ENCODE results near the gene RNF145.
"Not testable (repeated sequence)": the region's sequence is repeated elsewhere in the genome, so short reads cannot be mapped to it uniquely, and the experiment has no call there.

Gene RNF145, protein sequence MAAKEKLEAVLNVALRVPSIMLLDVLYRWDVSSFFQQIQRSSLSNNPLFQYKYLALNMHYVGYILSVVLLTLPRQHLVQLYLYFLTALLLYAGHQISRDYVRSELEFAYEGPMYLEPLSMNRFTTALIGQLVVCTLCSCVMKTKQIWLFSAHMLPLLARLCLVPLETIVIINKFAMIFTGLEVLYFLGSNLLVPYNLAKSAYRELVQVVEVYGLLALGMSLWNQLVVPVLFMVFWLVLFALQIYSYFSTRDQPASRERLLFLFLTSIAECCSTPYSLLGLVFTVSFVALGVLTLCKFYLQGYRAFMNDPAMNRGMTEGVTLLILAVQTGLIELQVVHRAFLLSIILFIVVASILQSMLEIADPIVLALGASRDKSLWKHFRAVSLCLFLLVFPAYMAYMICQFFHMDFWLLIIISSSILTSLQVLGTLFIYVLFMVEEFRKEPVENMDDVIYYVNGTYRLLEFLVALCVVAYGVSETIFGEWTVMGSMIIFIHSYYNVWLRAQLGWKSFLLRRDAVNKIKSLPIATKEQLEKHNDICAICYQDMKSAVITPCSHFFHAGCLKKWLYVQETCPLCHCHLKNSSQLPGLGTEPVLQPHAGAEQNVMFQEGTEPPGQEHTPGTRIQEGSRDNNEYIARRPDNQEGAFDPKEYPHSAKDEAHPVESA

GRCh38 chr5:159209438-159210209, at the start of gene RNF145:
Gene RNF145 (minus strand): TSS chr5:159209553. CDS start chr5:159203617, 5,936 bp downstream.
- DNase-seq, result peak; percentile 97

- no peak for DNase-seq
These were observed 49.0 kb upstream of the RNF145 start for GRCh38 chr5:159258361-159258760.

DNA sequence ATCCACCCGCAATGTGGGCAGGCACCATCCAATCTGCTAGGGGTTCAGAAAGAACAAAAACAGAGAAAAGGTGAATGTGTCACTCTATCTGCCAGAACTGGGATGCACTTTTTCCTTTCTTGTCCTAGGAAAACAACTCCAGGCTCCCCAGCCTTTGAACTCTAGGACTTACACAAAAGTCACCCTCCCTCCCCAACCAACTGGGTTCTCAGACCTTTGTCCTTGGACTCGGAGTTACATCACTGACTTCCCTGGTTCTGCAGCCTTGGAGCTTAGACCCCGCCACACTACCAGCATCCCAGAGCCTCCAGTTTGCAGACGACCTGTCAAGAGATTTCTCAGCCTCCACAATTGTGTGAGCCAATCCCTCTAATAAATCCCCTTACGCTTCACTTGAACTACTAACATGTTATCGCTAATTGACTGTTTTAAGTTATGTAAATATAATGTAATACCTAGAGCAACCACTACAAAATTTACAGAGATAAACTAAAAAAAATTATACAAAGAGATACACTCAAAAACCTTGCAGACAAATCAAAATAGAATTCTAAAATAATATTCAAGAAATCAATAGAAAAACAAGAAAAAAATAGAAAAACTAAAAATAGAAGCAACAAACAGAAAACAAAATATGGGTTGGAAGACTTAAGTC, 48.4 kb upstream of the RNF145 start:
- DNase-seq, result no peak

- no peak for DNase-seq
These were observed 47.7 kb upstream of the RNF145 start for GRCh38 chr5:159257007-159257406.

DNA sequence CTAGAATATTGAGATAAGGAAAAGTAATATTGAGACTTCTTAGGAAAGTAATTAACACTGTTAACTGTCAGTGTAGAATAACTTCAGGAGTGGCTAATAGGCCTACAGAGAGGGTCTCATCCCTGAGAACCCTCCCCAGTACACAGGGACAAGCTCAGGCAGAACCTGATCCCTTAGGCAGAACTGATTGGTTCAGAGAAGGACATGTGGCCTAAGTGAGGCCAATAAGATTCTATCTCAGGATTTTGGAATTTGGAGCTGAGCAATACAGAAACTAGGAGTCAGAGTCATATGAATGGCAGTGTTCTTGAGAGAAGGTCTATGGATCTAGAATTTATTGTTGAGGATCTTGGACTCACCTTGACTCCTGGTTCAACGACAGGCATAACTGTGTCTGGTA, 42.8 kb upstream of the RNF145 start:
- no peak for DNase-seq

GRCh38 chr5:159249158-159249557, 39.8 kb upstream of the RNF145 start:
- no peak for DNase-seq

- DNase-seq, result no peak
These were observed 35.5 kb upstream of the RNF145 start for GRCh38 chr5:159244890-159245289.

DNA sequence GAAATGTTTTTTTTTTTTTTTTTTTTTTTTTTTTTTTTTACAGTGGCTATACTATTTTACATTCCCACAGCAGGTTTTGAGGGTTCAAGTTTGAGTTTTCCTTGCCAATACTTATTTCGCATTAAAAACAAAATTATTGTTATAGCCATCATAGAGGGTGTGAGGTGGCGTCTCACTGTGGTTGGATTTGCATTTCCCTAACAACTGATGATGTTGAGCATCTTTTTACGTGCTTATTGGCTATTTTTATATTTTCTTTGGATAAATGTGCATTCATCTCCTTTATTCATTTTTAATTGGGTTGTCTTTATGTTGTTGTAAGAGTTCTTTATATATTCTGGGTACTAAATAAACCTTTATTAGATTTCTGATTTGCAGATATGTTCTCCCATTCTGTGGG, 34.8 kb upstream of the RNF145 start:
- DNase-seq, result no peak

DNA sequence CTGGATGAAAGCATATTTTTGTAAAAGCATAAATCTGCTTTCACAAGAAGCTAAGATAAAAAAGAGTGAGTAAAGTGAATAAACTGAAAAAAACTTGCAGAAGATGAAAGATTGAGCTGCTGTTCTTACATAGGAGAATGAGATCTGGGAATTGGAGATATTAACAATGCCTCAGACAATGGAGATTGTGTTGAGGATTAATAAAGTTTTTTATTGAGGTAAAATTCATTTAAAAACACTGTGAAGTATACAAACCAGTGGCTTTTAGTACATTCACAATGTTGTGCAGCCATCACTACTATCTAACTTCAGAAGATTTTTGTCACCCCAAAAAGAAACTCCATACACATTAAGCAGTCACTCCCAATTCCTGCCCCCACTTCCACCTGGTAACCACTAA, 34.0 kb upstream of the RNF145 start:
- DNase-seq, result no peak

DNA sequence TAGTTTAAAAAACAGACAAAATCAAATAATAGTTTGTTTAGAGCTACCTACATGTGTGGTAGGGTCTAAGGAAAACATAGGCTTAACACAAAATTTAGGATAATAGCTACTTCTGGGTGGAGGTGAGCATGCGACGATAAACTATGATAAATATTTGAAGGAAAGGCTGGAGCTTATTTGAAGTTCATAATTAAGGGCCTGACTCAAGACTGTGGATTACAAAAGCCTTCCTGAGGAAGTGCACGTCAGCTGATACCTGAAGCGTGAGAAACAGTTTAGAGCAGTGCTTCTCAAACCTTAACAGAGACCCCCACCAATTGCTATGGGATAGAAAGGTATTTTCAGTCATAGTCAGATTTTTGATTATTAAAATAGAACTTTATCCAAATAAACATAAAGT, 33.3 kb upstream of the RNF145 start:
- no peak for DNase-seq

DNA sequence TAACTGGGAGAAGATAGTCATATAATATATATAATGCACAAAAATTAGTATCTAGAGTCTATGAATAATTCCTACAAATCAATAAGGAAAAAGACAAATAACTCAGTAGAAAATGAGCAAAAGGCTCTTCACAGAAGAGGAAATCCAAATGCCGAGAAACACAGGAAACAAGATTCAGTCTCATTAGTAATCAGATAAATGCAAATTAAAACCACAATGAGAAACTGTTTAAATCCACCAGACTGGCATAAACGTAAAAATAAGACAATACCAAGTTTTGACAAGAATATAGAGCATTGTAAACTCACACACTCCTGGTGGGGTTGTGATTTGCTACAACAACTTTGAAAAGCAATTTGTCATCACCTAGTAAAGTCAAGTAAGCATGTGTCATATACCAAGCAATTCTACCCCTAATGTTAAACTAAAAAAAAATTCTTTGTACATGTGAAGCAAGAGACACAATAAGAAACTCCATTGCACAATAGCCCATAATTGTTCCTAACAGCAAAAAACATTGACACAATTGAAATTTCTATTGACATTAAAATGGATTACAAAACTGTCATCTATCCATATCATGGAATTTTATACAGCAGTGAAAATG, 32.7 kb upstream of the RNF145 start:
- DNase-seq, result no peak

GRCh38 chr5:159240301-159240870, 31.0 kb upstream of the RNF145 start:
- no peak for DNase-seq

GRCh38 chr5:159235871-159236520, 26.6 kb upstream of the RNF145 start:
- not testable (repeated sequence) for DNase-seq

DNA sequence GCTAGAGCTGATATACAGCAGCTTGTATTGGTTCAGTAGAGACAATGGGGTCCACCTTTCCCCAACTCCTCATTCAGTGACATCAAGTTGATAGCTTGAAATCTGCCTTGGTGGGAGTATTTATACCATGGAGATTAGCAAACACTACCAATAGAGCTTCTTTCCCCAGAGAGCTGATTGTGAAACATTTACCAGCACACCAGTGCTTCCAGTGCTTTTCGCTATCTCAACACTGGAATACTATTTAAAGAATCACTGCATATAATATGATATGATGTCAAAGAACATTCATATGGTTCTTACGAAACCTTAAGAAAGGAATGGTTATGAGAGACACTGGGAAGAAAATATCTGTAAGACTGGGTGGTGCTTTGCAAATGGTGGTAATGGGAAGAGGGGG, 21.8 kb upstream of the RNF145 start:
- no peak for DNase-seq

DNA sequence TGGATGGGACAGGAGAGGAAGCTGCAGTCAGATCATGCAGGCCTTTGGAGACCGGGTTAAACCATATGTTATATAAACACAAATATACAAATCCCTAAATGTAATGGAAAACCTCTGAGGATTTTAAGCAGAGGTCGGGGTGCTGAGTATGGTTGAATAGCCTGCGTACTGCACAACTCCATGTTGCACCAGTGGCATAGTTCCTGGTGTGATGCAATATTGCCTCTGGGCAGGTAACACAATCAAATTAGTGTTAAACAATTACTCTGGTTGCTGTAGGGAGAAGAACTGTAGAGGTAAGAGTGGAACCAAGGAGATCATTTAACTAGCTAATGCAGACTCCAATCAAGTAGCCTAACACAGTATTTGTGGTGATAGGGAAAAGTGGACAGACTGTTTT, 21.3 kb upstream of the RNF145 start:
- DNase-seq, result no peak

GRCh38 chr5:159228097-159228496, 18.7 kb upstream of the RNF145 start:
- DNase-seq, result not testable (repeated sequence)

DNA sequence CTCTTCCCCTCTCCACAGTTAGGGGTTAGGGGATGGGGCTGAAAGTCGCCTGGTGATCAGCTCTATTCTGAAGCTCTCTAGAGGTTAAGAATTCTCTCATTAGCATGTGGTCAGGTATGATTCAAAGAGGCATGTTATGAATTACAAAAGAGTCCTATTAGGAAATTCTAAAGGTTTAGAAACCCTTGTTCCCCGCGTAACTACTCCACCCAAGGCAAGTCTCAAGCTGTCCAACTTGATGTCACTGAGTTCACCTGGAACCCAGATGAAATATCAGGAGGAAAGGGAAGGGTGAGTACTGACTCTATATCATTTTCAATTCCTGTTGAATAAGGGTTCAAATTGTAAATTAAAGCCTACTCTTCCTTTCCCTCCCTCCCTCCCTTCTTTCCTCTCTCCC, 18.1 kb upstream of the RNF145 start:
- no peak for DNase-seq

- DNase-seq, result no peak
These were observed 17.1 kb upstream of the RNF145 start for GRCh38 chr5:159226451-159226850.

GRCh38 chr5:159224471-159224870, 15.1 kb upstream of the RNF145 start:
- DNase-seq, result no peak

DNA sequence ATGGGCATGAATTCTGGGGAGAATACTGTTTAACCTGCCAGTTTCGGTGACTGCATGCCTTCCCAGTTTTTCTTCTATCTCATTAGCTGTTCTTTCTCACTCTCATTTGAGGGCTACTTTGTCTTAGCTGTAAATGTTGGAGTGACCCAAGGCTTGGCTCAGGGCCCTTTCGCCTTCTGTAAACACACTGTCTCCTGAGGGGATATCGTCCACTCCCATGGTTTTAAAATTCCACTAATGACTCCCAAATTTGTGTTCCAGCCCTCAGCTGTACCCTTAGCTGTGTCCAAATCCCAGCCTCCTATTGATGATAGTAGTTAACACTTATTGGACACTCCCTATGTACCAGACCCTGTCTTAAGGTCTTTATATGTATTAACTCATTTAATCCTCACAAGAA, 14.1 kb upstream of the RNF145 start:
- DNase-seq, result no peak

GRCh38 chr5:159220206-159220605, 10.9 kb upstream of the RNF145 start:
- no peak for DNase-seq

DNA sequence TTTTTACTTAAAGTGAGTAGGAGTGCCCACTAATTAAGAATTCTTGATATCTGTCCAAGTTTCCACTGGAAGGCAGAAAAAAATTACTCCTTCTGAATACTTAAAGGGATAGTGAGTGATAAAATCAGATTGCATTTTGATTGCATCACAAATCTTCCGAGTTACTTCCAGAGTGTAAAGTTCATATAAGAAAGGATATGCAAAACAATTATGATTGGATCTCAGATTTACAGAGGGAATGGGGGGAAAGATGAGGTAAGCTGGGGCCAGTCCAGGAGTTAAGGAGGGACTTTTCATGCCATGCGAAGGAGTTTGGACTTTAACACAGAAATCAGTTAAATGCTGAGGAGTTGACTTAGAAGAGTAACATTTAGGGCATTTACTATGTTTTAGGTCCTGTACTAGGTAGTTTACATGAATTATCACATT, 9.3 kb upstream of the RNF145 start:
- no peak for DNase-seq
